K562 (cell line): ENCODE measurements around the gene LTBP1.

Experiments used
- BDP1 ChIP-seq: IDR thresholded peaks from 3 replicates; pipeline ENCODE4 v1.6.1; 2011; ENCODE audit not compliant: insufficient read length, insufficient read depth
- BHLHE40 ChIP-seq: IDR thresholded peaks from 2 replicates; pipeline ENCODE4 v1.6.1; 2011; ENCODE audit warnings: low read length, improper control_type of control experiment
- CTCF ChIP-seq, 3 experiments: IDR thresholded peaks in 2 of 3; conservative IDR thresholded peaks in 1 of 3; 2 replicates each; pipeline ENCODE4 v1.5.1; 2011 to 2012; ENCODE audit warnings: low read length in 3 of 3, mild to moderate bottlenecking in 3 of 3, control low read depth in 2 of 3, improper control_type of control experiment in 1 of 3, inconsistent platforms in 1 of 3, low read depth in 1 of 3, mixed read lengths in 1 of 3, moderate library complexity in 1 of 3; ENCODE audit not compliant: insufficient read depth in 2 of 3
- E2F5 ChIP-seq: sonication (generic); formaldehyde crosslinking; IDR thresholded peaks from 2 replicates; pipeline ENCODE4 v1.8.0; 2022; ENCODE audit warnings: mild to moderate bottlenecking, missing genetic modification reagents
- HOXB6 ChIP-seq: fragments of 250-450 bp; sonication (Bioruptor Pico); IDR thresholded peaks from 2 replicates; pipeline ENCODE4 v1.5.1; 2022; ENCODE audit warnings: mild to moderate bottlenecking, borderline replicate concordance
- MAX ChIP-seq: sonication (generic); formaldehyde crosslinking; IDR thresholded peaks from 2 replicates; pipeline ENCODE4 v1.9.0; 2022; ENCODE audit warnings: mild to moderate bottlenecking, missing genetic modification reagents
- MTA3 ChIP-seq: fragments of 450-650 bp; formaldehyde crosslinking; IDR thresholded peaks from 2 replicates; pipeline ENCODE4 v1.6.1; 2017; ENCODE audit warnings: mild to moderate bottlenecking, borderline replicate concordance
- PATZ1 ChIP-seq: fragments of 250-450 bp; sonication (Bioruptor Pico); IDR thresholded peaks from 2 replicates; pipeline ENCODE4 v1.5.0; 2020; ENCODE audit warnings: mild to moderate bottlenecking, borderline replicate concordance

- TF ChIP-seq MAX (CRISPR knock-in tag), result no peak
- no peak for TF ChIP-seq BHLHE40
- no peak for TF ChIP-seq BDP1
- TF ChIP-seq E2F5 (CRISPR knock-in tag), result no peak
- TF ChIP-seq PATZ1 (CRISPR knock-in tag), result no peak
- TF ChIP-seq MTA3, result no peak
- TF ChIP-seq CTCF (IDR thresholded peaks at IDR 0.05 in 2 of 3, conservative IDR thresholded peaks at IDR 0.05 in 1 of 3; ENCODE audit: insufficient read depth in 2 of 3, low read depth in 1 of 3, low read length in 3 of 3), result no peak
- TF ChIP-seq HOXB6 (CRISPR knock-in tag), result no peak
These were observed 488.8 kb downstream of the LTBP1 start for GRCh38 chr2:33435518-33435917.
